Breast epithelium (tissue), 3 donors: ENCODE measurements around the gene MAP2K5.

Experiments used
- CTCF ChIP-seq, 3 donors: fragments of 450-650 bp; IDR thresholded peaks; one replicate each; pipeline ENCODE4 v1.5.1; 2016 to 2017; ENCODE audit warnings: antibody characterized with exemption in 3 of 3, mild to moderate bottlenecking in 3 of 3, moderate library complexity in 3 of 3
- POLR2A ChIP-seq: fragments of 450-650 bp; IDR thresholded peaks from one replicate; pipeline ENCODE4 v1.6.1; 2016; ENCODE audit warnings: antibody characterized with exemption, mild to moderate bottlenecking, moderate library complexity

GRCh38 chr15:67594770-67595169 lies 52.3 kb downstream of the MAP2K5 start:
- TF ChIP-seq POLR2A = no peak
- TF ChIP-seq CTCF (IDR thresholded peaks at IDR 0.05) = no peak
